Body of pancreas (tissue), 4 donors: ENCODE results near the gene BCKDK. TPM values are rescaled to one million over a fixed set of nuclear protein-coding genes. Genes with fewer than 3 reads are reported as not detected.

Source experiments
- ATAC-seq: fragments of 150-250 bp; one replicate; pipeline ENCODE4 v1.9.1; 2016
- DNase-seq, 4 donors: peaks; one replicate each; pipeline ENCODE4 v3.0.0-alpha.2; 2019
- H3K27ac ChIP-seq, 4 donors: fragments of 200-600 bp; sonication (generic); 1 replicate in 3 of 4; 2 replicates in 1 of 4; pipeline versions ENCODE4 v1.5.1 to v1.6.1; 2016 to 2019; ENCODE audit warnings: mild to moderate bottlenecking in 1 of 4, mixed read lengths in 1 of 4, moderate library complexity in 1 of 4
- H3K27me3 ChIP-seq, 2 donors: fragments of 200-600 bp; sonication (generic); one replicate each; pipeline ENCODE4 v1.6.0; 2016; ENCODE audit warnings: mild to moderate bottlenecking in 1 of 2
- H3K36me3 ChIP-seq, 2 donors: fragments of 200-600 bp; sonication (generic); replicated peaks in 1 of 2; 2 replicates each; pipeline ENCODE4 v1.5.1; 2016; ENCODE audit warnings: low read depth in 2 of 2; ENCODE audit not compliant: insufficient read depth in 1 of 2
- H3K4me1 ChIP-seq: fragments of 200-600 bp; sonication (generic); one replicate; pipeline ENCODE4 v1.6.0; 2016
- H3K4me3 ChIP-seq, 2 donors: fragments of 200-600 bp; sonication (generic); 1 replicate in 1 of 2; 2 replicates in 1 of 2; pipeline ENCODE4 v1.5.1; 2016 to 2019
- H3K9me3 ChIP-seq, 3 donors: fragments of 200-600 bp; sonication (generic); 1 replicate in 2 of 3; 2 replicates in 1 of 3; pipeline ENCODE4 v1.5.1; 2016
- POLR2A ChIP-seq, 3 donors: fragments of 450-650 bp; IDR thresholded peaks; one replicate each; pipeline ENCODE4 v1.6.1; 2016; ENCODE audit warnings: antibody characterized with exemption in 3 of 3, mild to moderate bottlenecking in 2 of 3
- WGBS, 2 donors: methylation state at CpG; one replicate each; pipeline ENCODE4 v1.1.5; 2017; 5-methylcytosine and 5-hydroxymethylcytosine counted together
- intact Hi-C: fragments of 100-400 bp; cut with DNase I; formaldehyde crosslinking; loops from one replicate; pipeline ENCODE4 v1.15.1; 2023
- total RNA-seq, 2 donors: library from RNA; depleted of rRNA; stranded (reverse); fragments of >200 nt; gene quantifications; one replicate each; pipeline ENCODE4 v1.1.0, GENCODE V29; 2016
- TF ChIP-seq, protein P1 (sequence below), 7 experiments: fragments of 450-650 bp in 4 of 7; fragments of 200-600 bp in 3 of 7; sonication (generic) in 3 of 7; IDR thresholded peaks; one replicate each; pipeline ENCODE4 v1.5.1; 2016 to 2019; ENCODE audit warnings: antibody characterized with exemption in 7 of 7

Gene BCKDK
- total RNA-seq, 2 donors from 2014 or later = 33.9 to 61.7 TPM

DNA sequence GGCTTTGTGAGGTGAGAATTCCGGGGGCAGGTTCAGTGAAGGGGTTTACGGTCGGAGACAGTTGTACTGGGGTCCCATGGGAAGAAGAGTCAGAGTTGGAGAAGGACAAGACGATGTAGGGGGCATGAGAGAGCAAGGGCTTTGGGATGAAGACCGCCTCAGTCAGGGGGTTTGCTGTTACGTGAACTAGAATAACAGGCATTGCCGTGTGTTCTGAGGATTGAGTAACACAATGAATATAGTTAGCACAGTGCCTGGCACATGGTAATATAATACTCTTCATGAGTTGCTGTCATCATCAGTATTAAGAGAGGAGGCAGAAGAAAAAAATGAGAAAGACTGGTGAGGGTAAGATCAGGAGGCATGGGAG, 33.4 kb upstream of the BCKDK start:
- no peak for TF ChIP-seq POLR2A (IDR thresholded peaks at IDR 0.05)
- TF ChIP-seq, protein P1, sequence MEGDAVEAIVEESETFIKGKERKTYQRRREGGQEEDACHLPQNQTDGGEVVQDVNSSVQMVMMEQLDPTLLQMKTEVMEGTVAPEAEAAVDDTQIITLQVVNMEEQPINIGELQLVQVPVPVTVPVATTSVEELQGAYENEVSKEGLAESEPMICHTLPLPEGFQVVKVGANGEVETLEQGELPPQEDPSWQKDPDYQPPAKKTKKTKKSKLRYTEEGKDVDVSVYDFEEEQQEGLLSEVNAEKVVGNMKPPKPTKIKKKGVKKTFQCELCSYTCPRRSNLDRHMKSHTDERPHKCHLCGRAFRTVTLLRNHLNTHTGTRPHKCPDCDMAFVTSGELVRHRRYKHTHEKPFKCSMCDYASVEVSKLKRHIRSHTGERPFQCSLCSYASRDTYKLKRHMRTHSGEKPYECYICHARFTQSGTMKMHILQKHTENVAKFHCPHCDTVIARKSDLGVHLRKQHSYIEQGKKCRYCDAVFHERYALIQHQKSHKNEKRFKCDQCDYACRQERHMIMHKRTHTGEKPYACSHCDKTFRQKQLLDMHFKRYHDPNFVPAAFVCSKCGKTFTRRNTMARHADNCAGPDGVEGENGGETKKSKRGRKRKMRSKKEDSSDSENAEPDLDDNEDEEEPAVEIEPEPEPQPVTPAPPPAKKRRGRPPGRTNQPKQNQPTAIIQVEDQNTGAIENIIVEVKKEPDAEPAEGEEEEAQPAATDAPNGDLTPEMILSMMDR (IDR thresholded peaks at IDR 0.05) = no peak
- no peaks in the 10 kb centered on the region for H3K27me3 ChIP-seq
- no peaks in the 10 kb centered on the region for H3K9me3 ChIP-seq
- H3K27ac ChIP-seq = peak overlapping the region; percentile 57 to 93 (median 90)
- peaks cover 25% of the 10 kb centered on the region for H3K4me1 ChIP-seq
- H3K4me3 ChIP-seq = peak overlapping the region; percentile 64 to 99
- intact Hi-C loops = loop anchor here (10.0 kb wide), 1 partner anchor 70 kb away; no protein-coding TSS in a partner anchor
- no peak for ATAC-seq
- WGBS, 2 donors = 1 to 2% methylated on average over 7 of the region's 7 CpGs
- H3K36me3 ChIP-seq = peaks cover 8 to 24% of the 10 kb centered on the region in 2 donors
- DNase-seq = no peak

DNA sequence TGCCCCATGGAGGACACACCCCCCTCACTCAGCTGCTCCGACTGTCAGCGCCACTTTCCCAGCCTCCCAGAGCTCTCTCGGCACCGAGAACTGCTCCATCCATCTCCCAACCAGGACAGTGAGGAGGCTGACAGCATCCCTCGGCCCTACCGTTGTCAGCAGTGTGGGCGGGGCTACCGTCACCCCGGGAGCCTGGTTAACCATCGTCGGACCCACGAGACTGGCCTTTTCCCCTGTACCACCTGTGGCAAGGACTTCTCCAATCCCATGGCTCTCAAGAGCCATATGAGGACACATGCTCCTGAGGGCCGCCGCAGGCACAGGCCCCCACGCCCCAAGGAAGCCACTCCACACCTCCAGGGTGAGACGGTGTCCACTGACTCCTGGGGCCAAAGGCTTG, 31.9 kb upstream of the BCKDK start:
- Histone ChIP-seq H3K4me3 (no peak overlapping the region), H3K4me1 (peaks cover 25% of the 10 kb centered on the region), H3K36me3 (peaks cover 8 to 33% of the 10 kb centered on the region in 2 donors), H3K27ac (no peak overlapping the region), H3K9me3 (no peaks in the 10 kb centered on the region), H3K27me3 (no peaks in the 10 kb centered on the region)
- 67 to 71% methylated on average over 11 to 16 of the region's 16 CpGs for WGBS, 2 donors
- no peak for DNase-seq
- intact Hi-C loops = loop anchor here (10.0 kb wide), 1 partner anchor 68 kb away; no protein-coding TSS in a partner anchor
- no peak for ATAC-seq
- TF ChIP-seq, protein P1 (IDR thresholded peaks at IDR 0.05) = no peak
- TF ChIP-seq POLR2A (IDR thresholded peaks at IDR 0.05) = no peak

DNA sequence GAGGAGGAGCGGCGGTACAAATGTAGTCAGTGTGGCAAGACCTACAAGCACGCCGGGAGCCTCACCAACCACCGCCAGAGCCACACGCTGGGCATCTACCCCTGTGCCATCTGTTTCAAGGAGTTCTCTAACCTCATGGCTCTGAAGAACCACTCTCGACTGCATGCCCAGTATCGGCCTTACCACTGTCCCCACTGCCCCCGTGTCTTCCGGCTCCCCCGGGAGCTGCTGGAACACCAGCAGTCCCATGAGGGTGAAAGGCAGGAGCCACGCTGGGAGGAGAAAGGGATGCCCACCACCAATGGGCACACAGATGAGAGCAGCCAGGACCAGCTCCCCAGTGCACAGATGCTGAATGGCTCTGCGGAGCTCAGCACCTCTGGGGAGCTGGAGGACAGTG, 31.2 kb upstream of the BCKDK start:
- ATAC-seq = no peak
- H3K36me3 ChIP-seq = peaks cover 8 to 33% of the 10 kb centered on the region in 2 donors
- H3K27me3 ChIP-seq = no peaks in the 10 kb centered on the region

DNA sequence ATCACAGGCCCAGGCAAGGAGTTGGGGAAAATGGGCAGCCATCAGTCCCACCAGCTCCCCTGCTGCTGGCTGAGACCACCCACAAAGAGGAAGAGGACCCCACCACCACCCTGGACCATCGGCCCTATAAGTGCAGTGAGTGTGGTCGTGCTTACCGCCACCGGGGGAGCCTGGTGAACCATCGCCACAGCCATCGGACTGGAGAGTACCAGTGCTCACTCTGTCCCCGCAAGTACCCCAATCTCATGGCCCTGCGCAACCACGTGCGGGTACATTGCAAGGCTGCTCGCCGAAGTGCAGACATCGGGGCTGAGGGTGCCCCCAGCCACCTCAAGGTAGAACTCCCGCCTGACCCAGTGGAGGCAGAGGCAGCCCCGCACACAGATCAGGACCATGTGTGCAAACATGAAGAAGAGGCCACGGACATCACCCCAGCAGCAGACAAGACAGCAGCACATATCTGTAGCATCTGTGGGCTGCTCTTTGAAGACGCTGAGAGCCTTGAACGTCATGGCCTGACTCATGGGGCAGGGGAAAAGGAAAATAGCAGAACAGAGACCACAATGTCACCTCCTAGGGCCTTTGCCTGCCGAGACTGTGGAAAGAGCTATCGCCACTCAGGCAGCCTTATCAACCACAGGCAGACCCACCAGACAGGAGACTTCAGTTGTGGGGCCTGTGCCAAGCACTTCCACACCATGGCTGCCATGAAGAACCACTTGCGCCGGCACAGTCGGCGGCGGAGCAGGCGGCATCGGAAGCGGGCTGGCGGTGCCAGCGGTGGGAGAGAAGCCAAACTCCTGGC, 30.4 kb upstream of the BCKDK start:
- H3K4me3 ChIP-seq = no peak overlapping the region
- intact Hi-C loops = loop anchor here (10.0 kb wide), 1 partner anchor 67 kb away; no protein-coding TSS in a partner anchor
- WGBS, 2 donors = 93 to 94% methylated on average over 12 to 26 of the region's 30 CpGs
- TF ChIP-seq, protein P1 (IDR thresholded peaks at IDR 0.05) = no peak
- no peak for TF ChIP-seq POLR2A (IDR thresholded peaks at IDR 0.05)
- H3K27ac ChIP-seq = no peak overlapping the region
- peaks cover 8 to 33% of the 10 kb centered on the region in 2 donors for H3K36me3 ChIP-seq
- DNase-seq (no peak), ATAC-seq (no peak)
- H3K27me3 ChIP-seq = no peaks in the 10 kb centered on the region
- H3K9me3 ChIP-seq = no peaks in the 10 kb centered on the region
- H3K4me1 ChIP-seq = peaks cover 13% of the 10 kb centered on the region

More for the DNA sequence above, 31.2 kb upstream of the BCKDK start:
- no peak for DNase-seq
- Histone ChIP-seq H3K9me3 (no peaks in the 10 kb centered on the region), H3K4me1 (peaks cover 21% of the 10 kb centered on the region), H3K27ac (no peak overlapping the region), H3K4me3 (no peak overlapping the region)
- WGBS, 2 donors = 93 to 96% methylated on average over 5 to 13 of the region's 13 CpGs
- TF ChIP-seq, protein P1 (IDR thresholded peaks at IDR 0.05) = no peak
- no peak for TF ChIP-seq POLR2A (IDR thresholded peaks at IDR 0.05)
- intact Hi-C loops = loop anchor here (10.0 kb wide), 1 partner anchor 68 kb away; no protein-coding TSS in a partner anchor
